ENCODE results near the gene C5.

The C5 gene

GRCh38 chr9:120927269-120928014 is 122.6 kb downstream of the C5 start:
- no peak for DNase-seq (ENCODE audit: low spot score)
- TF ChIP-seq CTCF (IDR thresholded peaks at IDR 0.05; ENCODE audit: extremely low read depth, insufficient read depth, missing control alignments), result no peak
- in situ Hi-C loops (cut with MboI; ENCODE audit: low pct_unique_long_range_greater_than_20kb, low sequenced_read_pairs, unreplicated experiment), result loop anchor here (25.0 kb wide), 1 partner anchor 165 kb away; no protein-coding TSS in a partner anchor

GRCh38 chr9:120926397-120926928 is 123.6 kb downstream of the C5 start, which contains the start of gene TRAF1:
Gene TRAF1, minus strand, starts transcription at chr9:120926796. Its CDS starts 721 bp downstream, at chr9:120926075.
- DNase-seq (ENCODE audit: low spot score), result no peak
- in situ Hi-C loops (cut with MboI; ENCODE audit: low pct_unique_long_range_greater_than_20kb, low sequenced_read_pairs, unreplicated experiment), result loop anchor here (25.0 kb wide), 1 partner anchor 164 kb away; no protein-coding TSS in a partner anchor
- no peak for TF ChIP-seq CTCF (IDR thresholded peaks at IDR 0.05; ENCODE audit: extremely low read depth, insufficient read depth, missing control alignments)

- in situ Hi-C loops (cut with MboI; ENCODE audit: low pct_unique_long_range_greater_than_20kb, low sequenced_read_pairs, unreplicated experiment), result loop anchor here (25.0 kb wide), 1 partner anchor 163 kb away; no protein-coding TSS in a partner anchor
- DNase-seq (ENCODE audit: low spot score), result peak; percentile 77
- no peak for TF ChIP-seq CTCF (IDR thresholded peaks at IDR 0.05; ENCODE audit: extremely low read depth, insufficient read depth, missing control alignments)
Measured at GRCh38 chr9:120925535-120926396, 124.3 kb downstream of the C5 start.

GRCh38 chr9:120924698-120925534 is 125.2 kb downstream of the C5 start:
- in situ Hi-C loops (cut with MboI; ENCODE audit: low pct_unique_long_range_greater_than_20kb, low sequenced_read_pairs, unreplicated experiment), result loop anchor here (25.0 kb wide), 1 partner anchor 163 kb away; no protein-coding TSS in a partner anchor
- no peak for DNase-seq (ENCODE audit: low spot score)

GRCh38 chr9:120923620-120924328 is 126.3 kb downstream of the C5 start:
- DNase-seq (ENCODE audit: low spot score), result no peak
- in situ Hi-C loops (cut with MboI; ENCODE audit: low pct_unique_long_range_greater_than_20kb, low sequenced_read_pairs, unreplicated experiment), result no loop called here
- TF ChIP-seq CTCF (IDR thresholded peaks at IDR 0.05; ENCODE audit: extremely low read depth, insufficient read depth, missing control alignments), result no peak

More at GRCh38 chr9:120924698-120925534, 125.2 kb downstream of the C5 start:
- TF ChIP-seq CTCF (IDR thresholded peaks at IDR 0.05; ENCODE audit: extremely low read depth, insufficient read depth, missing control alignments), result no peak
